GM23338 (cell line): Measurements from ENCODE around the gene FHL2. TPM values are rescaled to one million over a fixed set of nuclear protein-coding genes. Genes with fewer than 3 reads are reported as not detected.

Source experiments
- ATAC-seq: fragments of 200-7000 bp; cut with Tn5 transposase; 3 replicates; pipeline ENCODE4 v1.9.1; 2020
- DNase-seq: peaks from one replicate; pipeline ENCODE4 v3.0.0-alpha.2; 2015; ENCODE audit warnings: low spot score
- H2AFZ ChIP-seq: fragments of 200-600 bp; sonication (generic); 2 replicates; pipeline ENCODE4 v1.8.0; 2016; ENCODE audit warnings: antibody characterized with exemption, mild to moderate bottlenecking, moderate library complexity
- H3F3A ChIP-seq: fragments of 200-600 bp; sonication (generic); replicated peaks from 2 replicates; pipeline ENCODE4 v1.8.0; 2017; ENCODE audit warnings: antibody characterized with exemption, mixed run types, low read depth
- H3K27ac ChIP-seq: fragments of 200-600 bp; sonication (generic); 2 replicates; pipeline ENCODE4 v1.6.1; 2016; ENCODE audit warnings: low read depth
- H3K27me3 ChIP-seq: fragments of 200-600 bp; sonication (generic); 2 replicates; pipeline ENCODE4 v1.8.0; 2016; ENCODE audit warnings: mild to moderate bottlenecking, mixed run types, moderate library complexity; ENCODE audit not compliant: insufficient read depth
- H3K36me3 ChIP-seq: fragments of 200-600 bp; sonication (generic); 2 replicates; pipeline ENCODE4 v1.8.0; 2016; ENCODE audit warnings: mild to moderate bottlenecking; ENCODE audit not compliant: insufficient read depth
- H3K4me1 ChIP-seq: fragments of 200-600 bp; sonication (generic); 2 replicates; pipeline ENCODE4 v1.8.0; 2016; ENCODE audit warnings: mild to moderate bottlenecking, moderate library complexity; ENCODE audit not compliant: insufficient read depth
- H3K4me2 ChIP-seq: fragments of 200-600 bp; sonication (generic); 2 replicates; pipeline ENCODE4 v1.7.1; 2017; ENCODE audit warnings: mixed run types
- H3K4me3 ChIP-seq: fragments of 200-600 bp; sonication (generic); 2 replicates; pipeline ENCODE4 v1.6.1; 2016; ENCODE audit warnings: mixed run types
- H3K79me2 ChIP-seq: fragments of 200-600 bp; sonication (generic); replicated peaks from 2 replicates; pipeline ENCODE4 v1.8.0; 2017; ENCODE audit warnings: mild to moderate bottlenecking; ENCODE audit not compliant: insufficient read depth
- H3K9me2 ChIP-seq: fragments of 200-600 bp; sonication (generic); 2 replicates; pipeline ENCODE4 v1.8.0; 2017; ENCODE audit not compliant: insufficient read depth
- H4K20me1 ChIP-seq: fragments of 200-600 bp; sonication (generic); replicated peaks from 2 replicates; pipeline ENCODE4 v1.8.0; 2017; ENCODE audit warnings: mild to moderate bottlenecking; ENCODE audit not compliant: insufficient read depth
- H3K27ac Mint-ChIP-seq: 2 replicates; pipeline ENCODE4 v1.8.0; 2020; ENCODE audit warnings: inconsistent platforms, mild to moderate bottlenecking, moderate library complexity, mixed read lengths
- H3K27me3 Mint-ChIP-seq: 3 replicates; pipeline ENCODE4 v1.8.0; 2022; ENCODE audit warnings: low read depth, mild to moderate bottlenecking, moderate library complexity, mixed read lengths, inconsistent platforms; ENCODE audit not compliant: insufficient read depth, poor library complexity
- H3K36me3 Mint-ChIP-seq: 3 replicates; pipeline ENCODE4 v1.8.0; 2021; ENCODE audit warnings: low read depth, mild to moderate bottlenecking, inconsistent platforms, moderate library complexity, mixed read lengths
- H3K4me1 Mint-ChIP-seq: 3 replicates; pipeline ENCODE4 v1.8.0; 2020; ENCODE audit warnings: mild to moderate bottlenecking, inconsistent platforms, mixed read lengths
- H3K4me3 Mint-ChIP-seq: 3 replicates; pipeline ENCODE4 v1.8.0; 2021; ENCODE audit warnings: moderate library complexity, mild to moderate bottlenecking, inconsistent platforms, mixed read lengths
- H3K9me3 Mint-ChIP-seq: 3 replicates; pipeline ENCODE4 v1.8.0; 2020; ENCODE audit warnings: moderate library complexity, mild to moderate bottlenecking, inconsistent platforms, mixed read lengths
- CREB1 ChIP-seq: fragments of 250-450 bp; sonication (Bioruptor Pico); IDR thresholded peaks from 2 replicates; pipeline ENCODE4 v1.5.0; 2020; ENCODE audit warnings: low read depth, mild to moderate bottlenecking, moderate library complexity
- ETS1 ChIP-seq: IDR thresholded peaks from 2 replicates; pipeline ENCODE4 v1.6.1; 2016; ENCODE audit warnings: antibody characterized with exemption
- EZH2 ChIP-seq: fragments of 200-600 bp; sonication (generic); IDR thresholded peaks from one replicate; pipeline ENCODE4 v1.8.0; 2017; ENCODE audit warnings: antibody characterized with exemption, mild to moderate bottlenecking, low read depth; ENCODE audit not compliant: unreplicated experiment
- EZH2phosphoT487 ChIP-seq: fragments of 200-600 bp; sonication (generic); IDR thresholded peaks from one replicate; pipeline ENCODE4 v1.8.1; 2018; ENCODE audit warnings: antibody characterized with exemption; ENCODE audit not compliant: unreplicated experiment
- JUNB ChIP-seq: IDR thresholded peaks from one replicate; pipeline ENCODE4 v1.6.1; 2016; ENCODE audit warnings: antibody characterized with exemption; ENCODE audit not compliant: unreplicated experiment
- NANOG ChIP-seq: IDR thresholded peaks from 2 replicates; pipeline ENCODE4 v1.6.1; 2016; ENCODE audit warnings: antibody characterized with exemption, borderline replicate concordance
- ZNF114 ChIP-seq: fragments of 250-450 bp; sonication (Bioruptor Pico); IDR thresholded peaks from 2 replicates; pipeline ENCODE4 v1.5.0; 2020; ENCODE audit warnings: mild to moderate bottlenecking, moderate library complexity
- ZNF462 ChIP-seq: fragments of 250-450 bp; sonication (Bioruptor Pico); IDR thresholded peaks from 2 replicates; pipeline ENCODE4 v1.5.0; 2020; ENCODE audit warnings: mild to moderate bottlenecking, moderate library complexity
- polyA plus RNA-seq: library from polyadenylated mRNA; unstranded; fragments of >200 nt; fragmentation: Nextera tagmentation; extraction: Ambion mirVana; gene quantifications from 2 replicates; pipeline ENCODE4 v1.2.1, GENCODE V29; 2016
- total RNA-seq: library from RNA; depleted of rRNA; stranded (reverse); fragments of >200 nt; shearing (Covaris generic); gene quantifications from 2 replicates; pipeline ENCODE4 v1.2.3, GENCODE V29; 2014

Gene FHL2
- total and polyA plus RNA-seq, 2 experiments from 2014 or later, result 29.0 to 30.9 TPM

GRCh38 chr2:105376010-105376409, 22.8 kb downstream of the FHL2 start (continued):
- no peak for TF ChIP-seq ZNF462 (CRISPR knock-in tag)
- TF ChIP-seq NANOG, result no peak
- TF ChIP-seq ZNF114 (CRISPR knock-in tag), result no peak
- no peak for TF ChIP-seq ETS1
- TF ChIP-seq JUNB, result no peak

GRCh38 chr2:105375001-105375561, 23.8 kb downstream of the FHL2 start:
- Mint-ChIP-seq H3K27ac (no peak overlapping the region), H3K4me1 (no peaks in the 10 kb centered on the region), H3K27me3 (peaks cover 2% of the 10 kb centered on the region), H3K36me3 (peaks cover 8% of the 10 kb centered on the region), H3K4me3 (no peak overlapping the region), H3K9me3 (no peaks in the 10 kb centered on the region)
- Histone ChIP-seq H3K4me3 (no peak overlapping the region), H2AFZ (no peak overlapping the region), H3K9me2 (no peaks in the 10 kb centered on the region), H3K79me2 (0 out of 2 replicates have a peak, but pooled peaks cover 2% of the 10 kb centered on the region), H3K4me1 (no peaks in the 10 kb centered on the region), H3K4me2 (no peak overlapping the region), H3F3A (no peaks in the 10 kb centered on the region), H3K27ac (no peak overlapping the region), H3K36me3 (no peaks in the 10 kb centered on the region), H4K20me1 (no peaks in the 10 kb centered on the region), H3K27me3 (no peaks in the 10 kb centered on the region)
- DNase-seq (no peak), ATAC-seq (no peak)
- TF ChIP-seq NANOG, result no peak
- no peak for TF ChIP-seq ETS1
- TF ChIP-seq EZH2phosphoT487, result no peak
- TF ChIP-seq EZH2, result no peak
- TF ChIP-seq CREB1 (CRISPR knock-in tag), result no peak
